ENCODE measurements around the gene CORO7.

CORO7 gene

GRCh38 chr16:4313563-4314531, 102.5 kb downstream of the CORO7 start:
- in situ Hi-C loops (cut with HindIII; ENCODE audit: low sequenced_read_pairs), result no loop called here

DNA sequence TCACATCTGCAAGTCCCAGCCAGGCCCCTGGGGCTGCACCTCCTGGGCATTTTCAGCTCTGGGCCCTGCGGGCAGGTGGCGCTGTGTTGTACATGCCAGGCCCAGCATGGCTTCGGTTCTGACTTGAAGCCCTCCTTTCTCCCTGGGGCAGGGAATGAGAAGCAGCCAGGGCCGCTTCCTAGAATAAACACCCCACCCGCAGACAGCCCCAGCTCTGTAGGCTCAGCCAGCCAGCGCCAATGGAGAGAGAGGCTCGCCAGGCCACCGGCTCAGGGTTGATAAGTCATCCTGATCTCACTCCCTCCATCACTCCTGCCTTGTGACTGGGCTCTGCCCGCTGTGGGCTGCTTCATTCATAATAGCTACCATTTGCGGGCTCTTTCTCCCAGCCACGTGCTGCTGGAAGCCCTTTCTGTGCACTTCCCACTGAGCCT, 106.5 kb downstream of the CORO7 start:
- in situ Hi-C loops (cut with HindIII; ENCODE audit: low sequenced_read_pairs), result no loop called here

- in situ Hi-C loops (cut with HindIII; ENCODE audit: low sequenced_read_pairs), result no loop called here
Observed at GRCh38 chr16:4309102-4309832, 107.1 kb downstream of the CORO7 start.

DNA sequence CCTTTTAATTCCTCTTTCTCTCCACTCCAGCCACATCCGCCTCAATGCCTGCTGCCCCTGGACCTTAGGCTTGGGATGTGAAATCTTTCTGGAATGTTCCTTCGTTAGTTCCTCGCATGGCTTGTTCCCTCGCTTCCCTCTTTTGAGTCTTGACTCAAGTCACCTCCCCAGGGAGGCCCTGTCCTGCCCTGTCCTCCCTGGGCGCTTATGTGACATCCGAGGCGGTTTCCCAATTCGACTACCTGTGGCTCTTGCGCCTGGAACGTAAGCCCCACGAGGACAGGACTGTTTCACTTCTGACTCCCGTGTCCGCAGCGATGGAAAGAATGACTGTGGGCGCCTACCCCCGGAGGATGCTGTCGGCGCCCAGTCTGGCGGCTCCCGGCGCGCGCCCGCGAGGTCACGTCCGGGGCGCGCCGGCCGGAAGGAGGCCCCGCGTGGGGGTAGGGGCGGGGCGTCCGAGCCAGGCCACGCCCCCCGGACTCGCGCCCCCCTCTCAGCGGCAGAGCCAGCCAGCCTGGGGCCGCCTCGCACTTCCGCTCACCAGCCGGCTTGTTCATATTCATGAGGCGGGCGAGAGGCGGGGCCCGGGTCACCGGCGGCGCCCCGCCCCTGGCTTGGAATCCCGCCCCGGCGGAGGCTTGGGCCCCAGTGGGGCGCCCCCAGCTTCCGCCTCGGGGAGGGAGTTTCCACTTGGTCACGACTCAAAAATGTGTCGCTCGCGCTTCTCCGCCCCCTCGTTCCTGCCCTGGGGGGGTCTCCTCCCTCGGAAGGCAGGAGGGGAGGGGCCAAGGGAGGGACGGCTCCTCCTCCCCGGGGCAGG, 109.0 kb downstream of the CORO7 start:
- in situ Hi-C loops (cut with HindIII; ENCODE audit: low sequenced_read_pairs), result no loop called here

- in situ Hi-C loops (cut with HindIII; ENCODE audit: low sequenced_read_pairs), result no loop called here
Observed at GRCh38 chr16:4306470-4307214, 109.8 kb downstream of the CORO7 start.
